Endothelial cell of umbilical vein (primary cell): Measurements from ENCODE around the gene CLN6.

Source experiments
- EZH2 ChIP-seq: IDR thresholded peaks from 2 replicates; pipeline ENCODE4 v1.6.1; 2012; ENCODE audit warnings: borderline replicate concordance, low read depth, mild to moderate bottlenecking, moderate library complexity, low read length, inconsistent platforms; ENCODE audit not compliant: severe bottlenecking
- FOS ChIP-seq: IDR thresholded peaks from 2 replicates; pipeline ENCODE4 v1.6.1; 2011; ENCODE audit warnings: mild to moderate bottlenecking, low read length, moderate library complexity, borderline replicate concordance; ENCODE audit not compliant: insufficient read depth
- GATA2 ChIP-seq: IDR thresholded peaks from 2 replicates; pipeline ENCODE4 v1.7.0; 2011; ENCODE audit warnings: low read depth, mild to moderate bottlenecking, moderate library complexity, mixed read lengths, low read length; ENCODE audit not compliant: insufficient read length, insufficient read depth
- JUN ChIP-seq: IDR thresholded peaks from 2 replicates; pipeline ENCODE4 v1.6.1; 2011; ENCODE audit warnings: borderline replicate concordance, low read depth; ENCODE audit not compliant: insufficient read length, insufficient read depth
- MYC ChIP-seq: IDR thresholded peaks from one replicate; pipeline ENCODE4 v1.6.1; 2011; ENCODE audit warnings: mild to moderate bottlenecking, low read depth, low read length
- POLR2A ChIP-seq: IDR thresholded peaks from 2 replicates; pipeline ENCODE4 v1.6.1; 2012; ENCODE audit warnings: low read depth, mild to moderate bottlenecking, control low read depth, low read length
- POLR2AphosphoS5 ChIP-seq: IDR thresholded peaks from 2 replicates; pipeline ENCODE4 v1.6.1; 2012; ENCODE audit warnings: low read depth, mild to moderate bottlenecking, control low read depth, low read length, moderate library complexity; ENCODE audit not compliant: insufficient read depth
- TF ChIP-seq, protein P1 (sequence below), 2 donors: IDR thresholded peaks; 1 replicate in 1 of 2; 2 replicates in 1 of 2; pipeline ENCODE4 v1.5.1; 2011; ENCODE audit warnings: low read length in 2 of 2, mild to moderate bottlenecking in 2 of 2, moderate library complexity in 2 of 2, control low read depth in 1 of 2, inconsistent platforms in 1 of 2, low read depth in 1 of 2; ENCODE audit not compliant: insufficient read depth in 1 of 2; ENCODE audit errors: extremely low read depth in 1 of 2
- TF ChIP-seq, protein P2 (sequence below): IDR thresholded peaks from 2 replicates; pipeline ENCODE4 v1.6.1; 2011; ENCODE audit not compliant: insufficient read depth, insufficient read length

DNA sequence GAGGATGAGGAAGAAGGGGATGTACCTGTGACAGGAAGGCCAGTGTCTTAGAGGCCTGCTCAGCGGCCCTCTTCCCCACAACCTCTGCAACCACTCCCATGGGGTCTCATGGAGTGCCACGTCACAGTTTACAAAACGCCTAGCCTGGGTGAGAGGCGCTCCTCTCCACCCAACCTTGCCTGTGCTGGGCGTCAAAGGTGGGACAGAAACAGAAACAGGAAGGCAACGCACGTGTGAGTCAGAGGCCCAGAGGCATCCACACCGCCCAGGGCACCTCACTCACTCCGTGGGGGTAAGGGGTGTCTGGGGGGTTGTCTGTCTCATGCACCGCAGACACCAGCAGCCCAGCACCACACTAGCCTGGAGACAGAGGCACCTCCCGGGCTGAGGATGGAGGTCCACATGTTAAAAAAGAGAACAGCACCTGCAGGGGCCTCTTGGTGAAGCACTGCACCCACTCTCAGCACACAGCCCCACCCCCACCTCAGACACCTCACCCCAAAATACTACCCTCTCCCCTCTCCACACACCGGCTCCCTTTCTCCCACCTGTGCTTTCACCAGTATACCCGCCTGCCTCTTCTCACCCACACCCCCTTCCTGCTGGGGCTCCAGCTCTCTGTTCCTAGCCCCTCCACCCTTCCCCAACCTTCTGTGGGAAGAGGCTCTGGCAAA is 19.7 kb downstream of the CLN6 start:
- TF ChIP-seq POLR2AphosphoS5: no peak
- TF ChIP-seq, protein P1, sequence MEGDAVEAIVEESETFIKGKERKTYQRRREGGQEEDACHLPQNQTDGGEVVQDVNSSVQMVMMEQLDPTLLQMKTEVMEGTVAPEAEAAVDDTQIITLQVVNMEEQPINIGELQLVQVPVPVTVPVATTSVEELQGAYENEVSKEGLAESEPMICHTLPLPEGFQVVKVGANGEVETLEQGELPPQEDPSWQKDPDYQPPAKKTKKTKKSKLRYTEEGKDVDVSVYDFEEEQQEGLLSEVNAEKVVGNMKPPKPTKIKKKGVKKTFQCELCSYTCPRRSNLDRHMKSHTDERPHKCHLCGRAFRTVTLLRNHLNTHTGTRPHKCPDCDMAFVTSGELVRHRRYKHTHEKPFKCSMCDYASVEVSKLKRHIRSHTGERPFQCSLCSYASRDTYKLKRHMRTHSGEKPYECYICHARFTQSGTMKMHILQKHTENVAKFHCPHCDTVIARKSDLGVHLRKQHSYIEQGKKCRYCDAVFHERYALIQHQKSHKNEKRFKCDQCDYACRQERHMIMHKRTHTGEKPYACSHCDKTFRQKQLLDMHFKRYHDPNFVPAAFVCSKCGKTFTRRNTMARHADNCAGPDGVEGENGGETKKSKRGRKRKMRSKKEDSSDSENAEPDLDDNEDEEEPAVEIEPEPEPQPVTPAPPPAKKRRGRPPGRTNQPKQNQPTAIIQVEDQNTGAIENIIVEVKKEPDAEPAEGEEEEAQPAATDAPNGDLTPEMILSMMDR (IDR thresholded peaks at IDR 0.05; ENCODE audit: extremely low read depth in 1 of 2, insufficient read depth in 1 of 2, low read depth in 1 of 2, low read length in 2 of 2): no peak
- no peak for TF ChIP-seq POLR2A
- TF ChIP-seq, protein P2, sequence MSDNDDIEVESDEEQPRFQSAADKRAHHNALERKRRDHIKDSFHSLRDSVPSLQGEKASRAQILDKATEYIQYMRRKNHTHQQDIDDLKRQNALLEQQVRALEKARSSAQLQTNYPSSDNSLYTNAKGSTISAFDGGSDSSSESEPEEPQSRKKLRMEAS: no peak
- TF ChIP-seq FOS: no peak
- TF ChIP-seq EZH2: no peak
- no peak for TF ChIP-seq JUN
- TF ChIP-seq MYC: no peak
- TF ChIP-seq GATA2: no peak
